ES-I3 (cell line): Measurements from ENCODE around the gene HUNK.
A peak's percentile ranks its signal among the peaks of the same experiment; 100 is the strongest.

Experiments used
- H3K36me3 ChIP-seq: 2 replicates; pipeline ENCODE4 v1.6.1; 2013; ENCODE audit warnings: mild to moderate bottlenecking, low read length, control low read depth, moderate library complexity; ENCODE audit not compliant: insufficient read depth
- H3K4me1 ChIP-seq: 2 replicates; pipeline ENCODE4 v1.6.1; 2013; ENCODE audit warnings: mild to moderate bottlenecking, control low read depth, low read length; ENCODE audit not compliant: insufficient read depth
- H3K9ac ChIP-seq: 2 replicates; pipeline ENCODE4 v1.6.1; 2013; ENCODE audit warnings: low read depth, mild to moderate bottlenecking, low read length, moderate library complexity
- H3K9me3 ChIP-seq: 2 replicates; pipeline ENCODE4 v1.6.1; 2013; ENCODE audit warnings: mild to moderate bottlenecking, low read length, moderate library complexity; ENCODE audit not compliant: control insufficient read depth, insufficient read depth

HUNK gene

GRCh38 chr21:31877463-31877957 is 4.7 kb downstream of the HUNK start:
- Histone ChIP-seq H3K4me1 (no peaks in the 10 kb centered on the region), H3K9ac (no peak overlapping the region), H3K36me3 (no peaks in the 10 kb centered on the region), H3K9me3 (no peaks in the 10 kb centered on the region)

- Histone ChIP-seq H3K9ac (no peak overlapping the region), H3K36me3 (no peaks in the 10 kb centered on the region), H3K4me1 (no peaks in the 10 kb centered on the region), H3K9me3 (peaks cover 5% of the 10 kb centered on the region; the same call in 1 of the 2 replicates)
Measured at GRCh38 chr21:31878831-31879230, 6.0 kb downstream of the HUNK start.

- H3K4me1 ChIP-seq: no peaks in the 10 kb centered on the region
- H3K9me3 ChIP-seq: peaks cover 5% of the 10 kb centered on the region; the same call in 1 of the 2 replicates
- H3K36me3 ChIP-seq: no peaks in the 10 kb centered on the region
- H3K9ac ChIP-seq: no peak overlapping the region
Measured at GRCh38 chr21:31879241-31879650, 6.4 kb downstream of the HUNK start.

DNA sequence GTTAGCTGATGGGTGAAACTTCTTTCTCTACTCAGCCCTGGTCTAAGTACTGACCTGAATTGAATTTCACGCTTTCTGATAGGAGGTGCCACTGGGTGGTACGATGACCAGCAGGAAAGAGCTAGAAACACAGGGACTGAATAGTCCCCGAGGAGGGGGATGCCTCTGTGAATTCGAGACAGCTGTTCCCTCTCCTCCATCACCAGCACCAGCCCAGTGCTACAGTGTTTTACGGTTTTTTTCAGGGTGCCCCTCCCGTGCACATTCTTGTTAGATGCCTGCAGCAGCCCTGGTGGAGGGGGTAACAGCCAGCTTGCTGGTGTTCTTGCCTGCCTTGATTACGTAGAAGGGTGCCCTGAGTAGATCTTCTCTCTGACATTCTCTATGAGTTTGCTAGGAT is 7.1 kb downstream of the HUNK start:
- no peaks in the 10 kb centered on the region for H3K36me3 ChIP-seq
- H3K4me1 ChIP-seq: no peaks in the 10 kb centered on the region
- no peak overlapping the region for H3K9ac ChIP-seq
- peaks cover 5% of the 10 kb centered on the region; the same call in 1 of the 2 replicates for H3K9me3 ChIP-seq

- no peaks in the 10 kb centered on the region for H3K4me1 ChIP-seq
- H3K9ac ChIP-seq: no peak overlapping the region
- no peaks in the 10 kb centered on the region for H3K36me3 ChIP-seq
- H3K9me3 ChIP-seq: peaks cover 5% of the 10 kb centered on the region; the same call in 1 of the 2 replicates
Measured at GRCh38 chr21:31880816-31881215, 8.0 kb downstream of the HUNK start.

GRCh38 chr21:31882711-31883110 is 9.9 kb downstream of the HUNK start:
- Histone ChIP-seq H3K36me3 (no peaks in the 10 kb centered on the region), H3K9me3 (peaks cover 5% of the 10 kb centered on the region; the same call in 1 of the 2 replicates), H3K4me1 (no peaks in the 10 kb centered on the region)

GRCh38 chr21:31885146-31885545 is 12.3 kb downstream of the HUNK start:
- Histone ChIP-seq H3K36me3 (no peaks in the 10 kb centered on the region), H3K9me3 (peaks cover 5% of the 10 kb centered on the region; the same call in 1 of the 2 replicates), H3K4me1 (peaks cover 6% of the 10 kb centered on the region), H3K9ac (no peak overlapping the region)

More at GRCh38 chr21:31882711-31883110, 9.9 kb downstream of the HUNK start:
- H3K9ac ChIP-seq: no peak overlapping the region

DNA sequence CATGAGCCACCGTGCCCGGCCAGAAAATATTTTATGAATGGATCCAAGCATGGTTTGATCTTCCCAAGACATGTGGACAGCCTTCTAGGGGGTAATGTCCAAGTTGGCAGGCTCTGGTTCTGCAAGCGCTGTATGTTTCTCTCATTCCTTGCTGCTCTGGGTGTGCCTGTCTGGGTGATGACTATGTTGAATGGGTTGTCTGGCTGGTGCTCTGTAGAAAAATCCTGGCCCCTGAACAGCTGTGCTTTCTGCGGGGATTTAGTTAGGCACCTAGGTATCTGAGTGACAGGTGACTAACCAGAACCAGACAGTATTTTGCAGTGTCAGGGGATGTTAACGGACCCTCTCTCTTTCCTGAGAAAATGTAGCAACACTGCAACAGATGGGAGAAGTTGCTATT is 14.1 kb downstream of the HUNK start:
- Histone ChIP-seq H3K9me3 (peaks cover 5% of the 10 kb centered on the region; the same call in 1 of the 2 replicates), H3K9ac (no peak overlapping the region), H3K36me3 (no peaks in the 10 kb centered on the region), H3K4me1 (peaks cover 6% of the 10 kb centered on the region)

GRCh38 chr21:31887391-31887841 is 14.6 kb downstream of the HUNK start:
- H3K36me3 ChIP-seq: no peaks in the 10 kb centered on the region
- H3K9me3 ChIP-seq: peaks cover 5% of the 10 kb centered on the region; the same call in 1 of the 2 replicates
- H3K9ac ChIP-seq: no peak overlapping the region
- peaks cover 6% of the 10 kb centered on the region for H3K4me1 ChIP-seq

GRCh38 chr21:31888936-31889371 is 16.1 kb downstream of the HUNK start:
- H3K9me3 ChIP-seq: no peaks in the 10 kb centered on the region
- peaks cover 19% of the 10 kb centered on the region for H3K4me1 ChIP-seq
- no peak overlapping the region; the same call in 1 of the 2 replicates for H3K9ac ChIP-seq
- no peaks in the 10 kb centered on the region for H3K36me3 ChIP-seq

GRCh38 chr21:31889460-31889859 is 16.6 kb downstream of the HUNK start:
- no peak overlapping the region for H3K9ac ChIP-seq

GRCh38 chr21:31892686-31893085 is 19.9 kb downstream of the HUNK start:
- Histone ChIP-seq H3K9me3 (no peaks in the 10 kb centered on the region), H3K9ac (no peak overlapping the region), H3K4me1 (peaks cover 37% of the 10 kb centered on the region)

More at GRCh38 chr21:31889460-31889859, 16.6 kb downstream of the HUNK start:
- H3K4me1 ChIP-seq: peaks cover 23% of the 10 kb centered on the region
- H3K36me3 ChIP-seq: no peaks in the 10 kb centered on the region
- H3K9me3 ChIP-seq: no peaks in the 10 kb centered on the region

GRCh38 chr21:31893851-31894415 is 21.1 kb downstream of the HUNK start:
- Histone ChIP-seq H3K9ac (no peak overlapping the region), H3K36me3 (no peaks in the 10 kb centered on the region), H3K9me3 (no peaks in the 10 kb centered on the region), H3K4me1 (peaks cover 37% of the 10 kb centered on the region)

More at GRCh38 chr21:31892686-31893085, 19.9 kb downstream of the HUNK start:
- no peaks in the 10 kb centered on the region for H3K36me3 ChIP-seq

GRCh38 chr21:31894457-31894856 is 21.6 kb downstream of the HUNK start:
- no peaks in the 10 kb centered on the region for H3K9me3 ChIP-seq
- H3K4me1 ChIP-seq: peaks cover 34% of the 10 kb centered on the region
- no peaks in the 10 kb centered on the region for H3K36me3 ChIP-seq
- 0 out of 2 replicates have a peak overlapping the region, but pooled peaks have one; percentile 6 for H3K9ac ChIP-seq
